ENCODE data around the gene PFN3. TPM values are rescaled to one million over a fixed set of nuclear protein-coding genes. Genes with fewer than 3 reads are reported as not detected.

The PFN3 gene
- polyA plus RNA-seq, 1 of the 3 experiments (the other 2 are of a cell fraction), result not detected

- H4K20me1 ChIP-seq (ENCODE audit: insufficient read depth), result no peaks in the 10 kb centered on the region
- H3K27me3 ChIP-seq (ENCODE audit: insufficient read depth), result no peaks in the 10 kb centered on the region
- H3K9ac ChIP-seq, result no peak overlapping the region
- H3K9me3 ChIP-seq, result no peaks in the 10 kb centered on the region
- no peak overlapping the region for H3K4me3 ChIP-seq (ENCODE audit: low read depth in 2 of 2, low read length in 1 of 2)
- peaks cover 7% of the 10 kb centered on the region for H3F3A ChIP-seq (replicated peaks; ENCODE audit: insufficient read depth)
- H3K27ac ChIP-seq (ENCODE audit: low read depth in 2 of 2, low read length in 1 of 2), result no peak overlapping the region
- no peaks in the 10 kb centered on the region for H3K79me2 ChIP-seq (ENCODE audit: insufficient read depth)
- H3K36me3 ChIP-seq (replicated peaks in 1 of 2; ENCODE audit: control insufficient read depth in 1 of 2, insufficient read depth in 2 of 2, low read length in 1 of 2), result no peaks in the 10 kb centered on the region
- DNase-seq, result no peak
- ChIA-PET CTCF (interaction anchor here (0.6 to 5.9 kb wide), 7 partner anchors 9 to 262 kb away, joined by 3 to 58 read pairs (median 25); partner anchors contain the start of gene SLC34A1), POLR2A (interaction anchor here (1.0 kb wide), 1 partner anchor 51 kb away, joined by 3 read pairs; no protein-coding TSS in a partner anchor)
- H3K4me2 ChIP-seq, result no peak overlapping the region; the same call in 1 of the 2 replicates
- WGBS (ENCODE audit: low lambda C conversion rate), result 86% methylated on average over 4 of the region's 12 CpGs
- peaks cover 0 to 23% of the 10 kb centered on the region in 2 experiments; a peak in 1 of 4 replicates for H3K4me1 ChIP-seq (ENCODE audit: control insufficient read depth in 1 of 2, insufficient read depth in 2 of 2, low read depth in 1 of 2, low read length in 1 of 2)
- H3K9me2 ChIP-seq, result no peaks in the 10 kb centered on the region
- no peak for TF ChIP-seq IRF3 (IDR thresholded peaks at IDR 0.05; ENCODE audit: low read depth, low read length)
- no peak for TF ChIP-seq FOXJ3 (CRISPR knock-in tag; IDR thresholded peaks at IDR 0.05)
- TF ChIP-seq PBX3 (IDR thresholded peaks at IDR 0.05), result no peak
- TF ChIP-seq REST (IDR thresholded peaks at IDR 0.05; ENCODE audit: low read depth, low read length), result no peak
- TF ChIP-seq MAX (IDR thresholded peaks at IDR 0.05; ENCODE audit: low read depth), result no peak
- no peak for TF ChIP-seq RFX5 (IDR thresholded peaks at IDR 0.05; ENCODE audit: low read length)
- TF ChIP-seq ZBTB33 (IDR thresholded peaks at IDR 0.05; ENCODE audit: borderline replicate concordance, low read depth), result no peak
- no peak for TF ChIP-seq TAF1 (IDR thresholded peaks at IDR 0.05; ENCODE audit: borderline replicate concordance, low read depth, low read length)
- no peak for TF ChIP-seq GABPA (IDR thresholded peaks at IDR 0.05; ENCODE audit: low read depth)
- TF ChIP-seq GATA2 (CRISPR knock-in tag; IDR thresholded peaks at IDR 0.05), result no peak
- TF ChIP-seq TCF12 (IDR thresholded peaks at IDR 0.05), result no peak
- TF ChIP-seq YY1 (IDR thresholded peaks at IDR 0.05; ENCODE audit: low read depth), result no peak
- no peak for TF ChIP-seq SMC3 (IDR thresholded peaks at IDR 0.05; ENCODE audit: low read depth, low read length)
- TF ChIP-seq FOSL2 (IDR thresholded peaks at IDR 0.05; ENCODE audit: borderline replicate concordance, low read depth), result no peak
- no peak for TF ChIP-seq EZH2phosphoT487 (IDR thresholded peaks at IDR 0.05; ENCODE audit: borderline replicate concordance, low read depth)
- H2AFZ ChIP-seq (ENCODE audit: low read depth), result no peak overlapping the region
These were observed 28.2 kb downstream of the PFN3 start for GRCh38 chr5:177372034-177372896.
